Left ventricle myocardium inferior (tissue), 1 donor: ENCODE results near the gene ATXN10. TPM values are rescaled to one million over a fixed set of nuclear protein-coding genes. Genes with fewer than 3 reads are reported as not detected.

ENCODE experiments used
- DNase-seq: peaks from one replicate; pipeline ENCODE4 v3.0.0-alpha.2; 2020
- H3K27ac ChIP-seq: fragments of 200-600 bp; replicated peaks from 2 replicates; pipeline ENCODE4 v1.8.0; 2021
- H3K27me3 ChIP-seq: fragments of 200-600 bp; 2 replicates; pipeline ENCODE4 v1.8.0; 2021; ENCODE audit warnings: low read depth
- H3K36me3 ChIP-seq: fragments of 200-600 bp; 2 replicates; pipeline ENCODE4 v1.8.0; 2021
- H3K4me1 ChIP-seq: fragments of 200-600 bp; 2 replicates; pipeline ENCODE4 v1.8.0; 2021
- H3K4me3 ChIP-seq: fragments of 200-600 bp; 2 replicates; pipeline ENCODE4 v1.8.0; 2021; ENCODE audit warnings: mild to moderate bottlenecking, moderate library complexity
- H3K9me3 ChIP-seq: fragments of 200-600 bp; replicated peaks from 2 replicates; pipeline ENCODE4 v1.8.0; 2021
- CTCF ChIP-seq: fragments of 200-600 bp; IDR thresholded peaks from 2 replicates; pipeline ENCODE4 v1.8.0; 2021; ENCODE audit warnings: antibody characterized with exemption, mild to moderate bottlenecking, borderline replicate concordance
- intact Hi-C: fragments of 100-400 bp; cut with micrococcal nuclease; formaldehyde crosslinking; loops from one replicate; pipeline ENCODE4 v1.11.0; 2022
- total RNA-seq: library from RNA; stranded (reverse); fragmentation: NEBNext Ultra II Directional; extraction: Animal tissue kit (Norgen Biotek cat#: 25700); gene quantifications from one replicate; pipeline ENCODE4 v1.2.1, GENCODE V29; 2021
- donor health status: DM: no; HTN: yes; CAD: no; lungs with severe emphysema.

The ATXN10 gene
- total RNA-seq, 1 donor from 2014 or later = 148 TPM

- intact Hi-C loops = no loop called here
- Histone ChIP-seq H3K9me3 (no peaks in the 10 kb centered on the region), H3K27ac (no peak overlapping the region), H3K4me1 (peaks cover 22% of the 10 kb centered on the region), H3K4me3 (no peak overlapping the region), H3K27me3 (peaks cover 43% of the 10 kb centered on the region), H3K36me3 (no peaks in the 10 kb centered on the region)
- no peak for TF ChIP-seq CTCF
- no peak for DNase-seq
Measured at GRCh38 chr22:45639747-45640102, 31.9 kb upstream of the ATXN10 start.

- H3K9me3 ChIP-seq = no peaks in the 10 kb centered on the region
- no peak for TF ChIP-seq CTCF
- peaks cover 44% of the 10 kb centered on the region for H3K27me3 ChIP-seq
- no peak overlapping the region for H3K4me3 ChIP-seq
- intact Hi-C loops = no loop called here
- peaks cover 23% of the 10 kb centered on the region for H3K4me1 ChIP-seq
- peak; percentile 25 for DNase-seq
- H3K36me3 ChIP-seq = no peaks in the 10 kb centered on the region
- H3K27ac ChIP-seq = no peak overlapping the region
Measured at GRCh38 chr22:45640291-45640940, 31.2 kb upstream of the ATXN10 start.

GRCh38 chr22:45640941-45641621, 30.6 kb upstream of the ATXN10 start:
- no peaks in the 10 kb centered on the region for H3K36me3 ChIP-seq
- no peak for TF ChIP-seq CTCF
- no peak overlapping the region for H3K4me3 ChIP-seq
- peaks cover 49% of the 10 kb centered on the region for H3K27me3 ChIP-seq
- H3K9me3 ChIP-seq = no peaks in the 10 kb centered on the region
- H3K4me1 ChIP-seq = peaks cover 29% of the 10 kb centered on the region
- no peak overlapping the region for H3K27ac ChIP-seq
- no peak for DNase-seq
- intact Hi-C loops = no loop called here

GRCh38 chr22:45642986-45643385, 28.6 kb upstream of the ATXN10 start:
- intact Hi-C loops = no loop called here
- no peak overlapping the region for H3K4me3 ChIP-seq
- DNase-seq = no peak
- H3K27me3 ChIP-seq = peaks cover 55% of the 10 kb centered on the region
- H3K27ac ChIP-seq = no peak overlapping the region
- H3K4me1 ChIP-seq = peaks cover 29% of the 10 kb centered on the region
- TF ChIP-seq CTCF = no peak
- no peaks in the 10 kb centered on the region for H3K36me3 ChIP-seq
- H3K9me3 ChIP-seq = no peaks in the 10 kb centered on the region

GRCh38 chr22:45644714-45645113, 26.9 kb upstream of the ATXN10 start:
- no peak for DNase-seq
- Histone ChIP-seq H3K4me1 (peaks cover 22% of the 10 kb centered on the region), H3K9me3 (no peaks in the 10 kb centered on the region), H3K27me3 (peaks cover 61% of the 10 kb centered on the region), H3K36me3 (no peaks in the 10 kb centered on the region), H3K4me3 (no peak overlapping the region), H3K27ac (no peak overlapping the region)
- intact Hi-C loops = no loop called here
- TF ChIP-seq CTCF = no peak
